Measurements from ENCODE around the gene NEGR1.

DNA sequence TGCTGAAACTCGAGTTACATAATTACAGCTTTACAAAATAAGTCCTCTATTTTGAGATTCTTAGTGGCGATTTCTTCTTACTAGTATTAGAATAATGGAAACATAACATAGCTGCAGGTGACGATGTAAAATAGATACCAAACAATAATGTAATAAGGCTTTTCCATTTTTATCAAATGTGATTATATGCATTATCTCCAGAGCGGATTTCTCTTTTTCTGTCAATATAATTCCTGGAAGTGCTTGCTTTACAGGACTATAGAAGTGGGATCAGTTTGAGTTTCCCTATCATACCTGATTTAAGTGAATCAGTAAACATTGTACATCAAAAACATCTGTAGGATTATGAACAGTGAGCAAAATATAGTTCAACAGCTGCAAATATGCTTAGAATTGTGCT, 442.5 kb downstream of the NEGR1 start:
- TF ChIP-seq CTCF (IDR thresholded peaks at IDR 0.05; ENCODE audit: low read depth, low read length) (no peak), POLR2A (IDR thresholded peaks at IDR 0.05; ENCODE audit: extremely low read depth, insufficient read length) (no peak), MYC (IDR thresholded peaks at IDR 0.05; ENCODE audit: low read depth, low read length) (no peak)
- TF ChIP-seq, protein P1, sequence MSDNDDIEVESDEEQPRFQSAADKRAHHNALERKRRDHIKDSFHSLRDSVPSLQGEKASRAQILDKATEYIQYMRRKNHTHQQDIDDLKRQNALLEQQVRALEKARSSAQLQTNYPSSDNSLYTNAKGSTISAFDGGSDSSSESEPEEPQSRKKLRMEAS (IDR thresholded peaks at IDR 0.05; ENCODE audit: low read depth, low read length) = no peak

Measured in NB4 (cell line).